ENCODE results near the gene TTLL11. TPM values are rescaled to one million over a fixed set of nuclear protein-coding genes. Genes with fewer than 3 reads are reported as not detected.
A peak's percentile ranks its signal among the peaks of the same experiment; 100 is the strongest.

TTLL11 gene
- total RNA-seq, 3 donors from 2014 or later: 6.0 to 22.2 (median 6.4) TPM

DNA sequence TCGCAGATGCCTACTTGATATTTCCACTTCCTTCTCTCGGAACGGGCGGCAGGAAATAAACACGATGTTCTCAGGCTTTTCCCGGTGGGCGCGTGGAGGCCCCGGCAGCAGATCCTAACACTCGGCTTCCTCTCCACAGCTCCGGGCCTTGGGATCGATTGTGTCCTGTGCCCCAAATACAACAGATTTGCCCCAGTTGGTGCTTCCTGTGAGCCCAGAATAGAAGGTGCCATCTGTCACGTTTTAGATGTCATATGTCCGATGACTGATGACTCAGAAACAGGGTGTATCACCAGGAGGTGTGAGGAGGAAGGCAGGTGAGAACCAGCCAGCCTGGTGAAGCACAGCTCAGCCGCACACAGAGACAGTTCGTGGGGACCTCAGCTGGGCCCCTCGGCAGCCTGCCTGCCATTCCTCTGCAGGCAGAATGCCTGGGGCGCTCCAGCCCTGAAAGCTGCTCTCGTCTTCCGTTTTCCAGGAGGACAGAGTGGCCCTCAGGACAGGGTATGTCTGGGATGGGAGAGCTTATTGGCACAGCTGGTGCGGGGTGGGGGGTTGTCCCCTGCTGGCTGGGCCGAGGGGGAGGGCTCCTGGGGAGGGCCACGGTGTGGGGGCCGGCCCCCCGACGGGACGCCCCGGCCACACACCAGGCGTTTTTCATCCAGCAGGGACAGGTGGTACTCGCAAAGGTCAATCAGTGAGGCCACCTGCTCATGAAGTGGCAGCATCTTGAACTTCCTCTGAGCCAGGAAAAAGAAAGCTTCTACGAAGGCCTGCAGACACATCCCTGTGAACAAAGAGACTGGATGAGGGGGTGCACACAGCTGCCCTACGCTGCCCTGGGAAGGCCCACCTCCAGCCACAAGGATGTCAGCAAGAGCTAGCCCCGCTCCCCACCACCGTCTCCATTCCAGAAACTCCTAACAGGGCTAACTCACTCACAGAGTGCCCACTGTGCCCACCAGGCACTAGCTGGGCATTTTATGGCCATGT lies 270.7 kb downstream of the TTLL11 start:
- H3K36me3 ChIP-seq (ENCODE audit: low read depth): no peaks in the 10 kb centered on the region
- DNase-seq: no peak
- no peaks in the 10 kb centered on the region for H3K4me1 ChIP-seq (ENCODE audit: low read depth)
- no peak overlapping the region for H3K4me3 ChIP-seq
- no peaks in the 10 kb centered on the region for H3K9me3 ChIP-seq
- no peak for TF ChIP-seq CTCF (IDR thresholded peaks at IDR 0.05)
- peak; percentile 17 for ATAC-seq
- intact Hi-C loops (cut with DNase I, micrococcal nuclease): no loop called here

DNA sequence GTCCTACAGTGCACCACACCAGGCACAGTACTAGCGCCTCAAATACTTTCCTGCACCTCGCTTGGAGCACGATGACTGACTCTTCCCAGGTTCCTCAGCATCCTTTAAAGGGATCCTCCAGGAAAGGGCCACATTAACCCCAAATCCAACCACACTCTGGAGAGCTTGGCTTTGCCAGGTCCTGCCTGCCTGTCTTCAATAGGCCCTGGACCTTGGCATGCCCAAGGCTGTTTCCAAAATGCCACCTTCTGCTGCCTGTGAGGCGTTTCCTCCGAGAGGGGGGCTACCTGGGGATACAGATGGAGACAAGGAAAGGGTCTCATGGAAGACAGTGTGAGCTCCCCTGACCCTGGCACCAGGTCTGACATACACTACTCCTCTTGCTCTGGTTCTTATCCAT lies 271.8 kb downstream of the TTLL11 start:
- ATAC-seq: no peak
- Histone ChIP-seq H3K36me3 (ENCODE audit: low read depth) (no peaks in the 10 kb centered on the region), H3K4me3 (no peak overlapping the region), H3K9me3 (no peaks in the 10 kb centered on the region), H3K4me1 (ENCODE audit: low read depth) (no peaks in the 10 kb centered on the region)
- no peak for DNase-seq
- intact Hi-C loops (cut with DNase I, micrococcal nuclease): no loop called here
- no peak for TF ChIP-seq CTCF (IDR thresholded peaks at IDR 0.05)

GRCh38 chr9:121820286-121821005 lies 272.7 kb downstream of the TTLL11 start:
- no peak for TF ChIP-seq CTCF (IDR thresholded peaks at IDR 0.05)
- no peak for DNase-seq
- Histone ChIP-seq H3K4me1 (ENCODE audit: low read depth) (no peaks in the 10 kb centered on the region), H3K4me3 (no peak overlapping the region), H3K36me3 (ENCODE audit: low read depth) (no peaks in the 10 kb centered on the region), H3K9me3 (no peaks in the 10 kb centered on the region)
- intact Hi-C loops (cut with DNase I, micrococcal nuclease): no loop called here
- no peak for ATAC-seq

DNA sequence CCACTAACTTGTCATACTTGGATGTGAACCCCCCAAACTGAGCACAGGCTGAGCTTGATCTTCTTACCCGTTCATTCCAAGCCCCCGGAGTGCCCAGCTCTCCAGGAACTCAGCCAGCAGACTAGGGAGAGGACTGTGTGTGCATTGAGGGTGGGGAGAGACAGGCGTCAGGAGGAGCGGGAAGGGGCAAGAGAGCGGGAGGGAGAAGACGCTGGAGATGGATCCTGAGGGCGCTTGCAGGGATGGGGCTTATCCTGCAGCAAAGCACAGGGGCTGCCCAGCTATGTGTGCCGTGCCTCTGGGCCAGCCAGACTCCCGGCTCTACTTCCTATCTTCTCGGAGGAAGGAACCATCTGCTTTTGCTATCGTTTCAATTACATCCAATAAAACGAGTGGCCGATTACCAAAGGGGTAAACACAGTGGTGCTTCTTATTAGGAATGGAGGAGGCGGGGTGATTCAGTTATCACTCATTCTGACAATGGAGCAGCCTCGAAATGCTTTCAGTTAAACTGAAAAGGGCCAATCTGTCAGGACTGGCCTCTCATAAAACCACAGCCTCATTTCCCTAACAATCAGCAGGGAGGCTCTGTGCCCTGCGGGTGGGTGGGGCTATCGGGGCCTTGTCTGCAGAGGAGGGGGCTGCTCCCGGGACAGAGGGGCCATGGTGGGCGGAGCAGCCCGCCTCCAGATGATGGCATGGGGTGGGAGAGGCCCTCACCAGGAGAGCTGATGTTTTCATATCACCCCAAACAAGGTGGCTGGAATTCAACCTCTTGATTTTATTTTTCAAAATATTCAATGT lies 273.5 kb downstream of the TTLL11 start:
- H3K36me3 ChIP-seq (ENCODE audit: low read depth): no peaks in the 10 kb centered on the region
- H3K4me1 ChIP-seq (ENCODE audit: low read depth): no peaks in the 10 kb centered on the region
- no peaks in the 10 kb centered on the region for H3K9me3 ChIP-seq
- TF ChIP-seq CTCF (IDR thresholded peaks at IDR 0.05): no peak
- no peak overlapping the region for H3K4me3 ChIP-seq
- ATAC-seq: peak; percentile 42
- intact Hi-C loops (cut with DNase I, micrococcal nuclease): no loop called here
- DNase-seq: no peak

DNA sequence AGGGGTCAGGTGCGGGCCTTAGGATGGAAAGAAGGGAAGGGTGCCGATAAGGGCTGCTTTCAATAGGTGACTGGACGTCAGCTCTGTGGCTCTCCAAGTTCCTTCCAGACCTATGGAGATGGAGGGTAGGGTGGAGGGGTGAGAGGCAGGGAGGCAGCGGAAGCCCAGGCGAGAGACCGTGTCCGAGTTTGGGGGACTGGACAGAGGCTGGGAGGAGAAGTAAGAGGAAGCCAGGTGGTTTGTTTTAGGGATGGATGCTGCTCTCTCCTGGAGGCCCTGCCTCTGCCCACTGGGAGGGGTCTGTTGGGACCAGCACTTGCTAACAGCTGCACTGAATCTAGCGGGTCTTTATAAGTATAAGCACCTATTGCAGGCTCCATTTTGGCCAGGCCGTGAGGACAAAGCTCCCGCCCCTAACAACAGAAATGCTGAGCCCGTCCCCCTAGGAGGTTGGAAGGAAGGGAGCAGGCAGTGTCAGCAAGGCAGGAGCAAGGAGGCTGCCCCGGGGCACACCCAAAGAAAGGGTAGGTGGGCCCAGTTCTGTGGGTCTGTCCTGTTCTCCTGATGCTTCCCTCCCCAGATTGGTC lies 274.2 kb downstream of the TTLL11 start:
- Histone ChIP-seq H3K36me3 (ENCODE audit: low read depth) (no peaks in the 10 kb centered on the region), H3K4me3 (no peak overlapping the region), H3K4me1 (ENCODE audit: low read depth) (no peaks in the 10 kb centered on the region), H3K9me3 (no peaks in the 10 kb centered on the region)
- TF ChIP-seq CTCF (IDR thresholded peaks at IDR 0.05): no peak
- ATAC-seq: no peak
- intact Hi-C loops (cut with DNase I, micrococcal nuclease): no loop called here
- no peak for DNase-seq

Measured in mucosa of descending colon (tissue), 3 donors.